H54 (cell line): ENCODE measurements around the gene MNAT1.

Experiments used
- DNase-seq: peaks from one replicate; pipeline ENCODE4 v3.0.0; 2011; ENCODE audit warnings: low spot score, mixed read lengths; ENCODE audit not compliant: insufficient read length
- FAIRE-seq: peaks from 3 replicates; lab custom pipeline; 2011; peaks lifted over from hg19 to GRCh38; lab: Jason Lieb, UNC
- POLR2A ChIP-seq: IDR thresholded peaks from 2 replicates; pipeline ENCODE4 v1.6.1; 2011; ENCODE audit warnings: low read depth, mild to moderate bottlenecking, low read length

The MNAT1 gene

GRCh38 chr14:60970146-60970545, 235.6 kb downstream of the MNAT1 start:
- no peak for DNase-seq
- TF ChIP-seq POLR2A: no peak
- FAIRE-seq: no peak

DNA sequence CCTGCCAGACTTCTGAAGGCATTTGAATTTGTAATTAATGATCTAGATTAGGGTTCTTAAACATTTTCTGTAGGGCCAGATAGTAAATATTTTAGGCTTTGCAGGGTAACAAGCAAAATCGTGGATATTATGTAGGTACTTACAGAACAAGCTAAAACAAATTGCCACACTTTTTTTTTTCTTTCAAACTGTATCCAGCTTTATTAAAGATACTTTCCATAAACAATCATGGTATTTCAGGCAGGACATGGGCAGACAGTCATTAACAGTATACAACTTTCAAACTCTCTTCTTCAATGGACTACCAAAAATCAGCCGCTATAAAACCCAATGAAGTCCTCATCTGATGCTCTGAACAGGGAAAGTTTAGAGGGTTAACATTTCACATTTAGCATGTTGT, 236.7 kb downstream of the MNAT1 start:
- FAIRE-seq (no peak), DNase-seq (no peak)
- TF ChIP-seq POLR2A: no peak

- DNase-seq (no peak), FAIRE-seq (no peak)
- TF ChIP-seq POLR2A: no peak
Measured at GRCh38 chr14:60972295-60972694, 237.7 kb downstream of the MNAT1 start.

- no peak for FAIRE-seq
- DNase-seq: no peak
- TF ChIP-seq POLR2A: no peak
Measured at GRCh38 chr14:60973070-60973469, 238.5 kb downstream of the MNAT1 start.

GRCh38 chr14:60974090-60974651, 239.6 kb downstream of the MNAT1 start:
- no peak for FAIRE-seq
- TF ChIP-seq POLR2A: no peak
- DNase-seq: no peak

GRCh38 chr14:60975551-60975950, 241.0 kb downstream of the MNAT1 start:
- DNase-seq (no peak), FAIRE-seq (no peak)
- no peak for TF ChIP-seq POLR2A

- no peak for DNase-seq
- no peak for FAIRE-seq
- TF ChIP-seq POLR2A: no peak
Measured at GRCh38 chr14:60977847-60978246, 243.3 kb downstream of the MNAT1 start.

DNA sequence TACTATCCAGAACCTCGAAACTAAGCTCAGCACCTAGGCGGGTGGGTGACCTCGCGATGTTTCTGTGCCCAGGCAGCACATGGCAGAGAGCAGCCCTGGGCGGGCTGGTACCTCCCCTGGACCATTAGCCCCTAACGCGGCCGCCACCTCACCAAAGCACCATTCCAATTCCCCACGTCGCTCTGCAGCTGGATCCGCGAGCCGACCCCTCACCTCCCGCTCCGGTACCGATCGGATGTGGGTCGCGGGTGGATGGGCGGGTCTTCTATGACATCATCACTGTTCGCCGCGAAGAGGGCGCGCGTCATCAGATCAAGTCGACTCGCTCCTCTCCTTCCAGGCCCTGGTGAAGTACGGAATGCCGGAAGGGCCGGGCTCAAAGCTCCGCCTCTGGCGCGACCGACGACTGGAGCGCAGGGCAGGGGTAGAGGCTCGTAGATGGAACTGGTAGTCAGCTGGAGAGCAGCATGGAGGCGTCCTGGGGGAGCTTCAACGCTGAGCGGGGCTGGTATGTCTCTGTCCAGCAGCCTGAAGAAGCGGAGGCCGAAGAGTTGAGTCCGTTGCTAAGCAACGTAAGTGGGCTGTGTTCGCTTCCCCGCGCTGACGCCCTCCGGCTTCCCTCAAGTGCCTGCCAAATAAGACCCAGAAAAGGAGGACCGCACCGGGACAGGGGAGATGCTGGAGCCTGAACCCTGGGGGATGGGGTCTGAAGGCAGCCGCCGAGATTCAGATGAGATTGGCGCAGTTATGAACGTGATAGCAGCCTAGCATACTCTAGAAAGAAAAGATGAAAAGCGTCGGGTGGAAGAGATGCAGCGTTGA, 246.5 kb downstream of the MNAT1 start, which contains the start of the genes SLC38A6 and TRMT5:
Gene SLC38A6, plus strand, starts transcription at position 435 of the 822 bp plus-strand sequence. Its CDS starts 33 bp downstream, at position 468.
Gene TRMT5, minus strand, starts transcription at position 269 of the 822 bp plus-strand sequence. Its CDS starts 106 bp downstream, at position 163.
- FAIRE-seq (peak; percentile 50), DNase-seq (peak; percentile 65)
- TF ChIP-seq POLR2A: peak; percentile 48; the same call in 1 of the 2 replicates

DNA sequence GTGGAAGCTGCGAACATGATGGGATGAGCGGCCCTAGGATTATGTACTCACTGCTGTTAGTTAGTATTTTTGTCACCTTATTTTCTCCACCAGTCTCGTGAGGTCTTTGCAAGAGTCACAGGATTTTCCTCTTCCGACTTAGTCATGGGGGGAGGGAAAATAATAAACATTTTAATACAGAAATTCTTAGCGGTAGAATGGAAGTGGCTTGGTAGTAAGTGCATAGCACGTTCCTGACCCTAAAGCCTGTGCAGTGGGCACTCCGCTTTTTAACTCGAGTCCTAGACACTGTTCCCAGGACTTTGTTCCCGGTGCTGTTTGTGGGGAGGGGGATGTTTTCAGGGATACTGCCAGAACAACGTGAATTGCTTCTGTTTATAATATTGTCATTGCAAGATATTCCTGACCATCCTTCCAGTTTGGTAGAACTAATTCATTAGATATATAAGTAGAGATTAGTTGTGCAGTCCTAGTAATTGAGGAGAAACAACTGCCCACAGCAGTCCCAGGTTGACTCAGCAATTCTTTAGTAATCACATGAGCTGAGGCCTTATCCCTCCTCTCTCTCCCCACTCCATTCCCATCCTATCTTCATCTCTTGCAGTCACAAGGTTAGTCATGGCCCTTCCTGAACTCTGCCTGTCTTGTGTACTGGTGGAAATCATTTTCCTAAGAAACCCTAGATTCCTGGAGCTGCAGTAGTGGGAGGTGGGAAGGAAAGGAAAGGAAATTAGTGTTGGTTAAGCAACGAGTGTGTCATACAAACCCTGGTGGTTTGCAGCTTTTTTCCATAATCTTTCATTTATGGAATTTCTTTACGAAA, 247.3 kb downstream of the MNAT1 start:
- TF ChIP-seq POLR2A: no peak
- FAIRE-seq: peak; percentile 97
- DNase-seq: peak; percentile 16

DNA sequence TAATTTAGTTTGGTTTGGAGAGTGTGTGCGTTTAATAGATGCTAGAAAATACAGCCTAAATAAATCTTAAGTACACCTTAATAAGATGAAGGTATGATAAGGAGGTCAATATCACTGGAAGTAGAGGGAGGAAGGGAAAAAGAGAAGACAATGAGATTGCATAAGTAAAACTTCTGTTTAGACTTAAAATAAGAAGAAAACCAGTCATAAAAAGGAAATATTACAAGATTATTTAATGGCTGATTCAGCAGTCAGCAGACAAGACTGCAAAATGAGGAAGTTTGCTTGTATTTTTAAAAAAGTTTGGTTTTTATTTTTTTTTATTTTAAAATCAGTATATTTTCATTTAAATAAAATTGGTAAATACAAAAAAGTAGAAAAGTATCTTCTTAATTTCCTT, 249.6 kb downstream of the MNAT1 start:
- FAIRE-seq (no peak), DNase-seq (no peak)
- no peak for TF ChIP-seq POLR2A

GRCh38 chr14:60986500-60986899, 251.9 kb downstream of the MNAT1 start:
- FAIRE-seq (no peak), DNase-seq (no peak)
- no peak for TF ChIP-seq POLR2A

- TF ChIP-seq POLR2A: no peak
- no peak for FAIRE-seq
- no peak for DNase-seq
Measured at GRCh38 chr14:60989599-60989998, 255.0 kb downstream of the MNAT1 start.

GRCh38 chr14:60998617-60999016, 264.1 kb downstream of the MNAT1 start:
- FAIRE-seq (no peak), DNase-seq (no peak)
- TF ChIP-seq POLR2A: no peak

DNA sequence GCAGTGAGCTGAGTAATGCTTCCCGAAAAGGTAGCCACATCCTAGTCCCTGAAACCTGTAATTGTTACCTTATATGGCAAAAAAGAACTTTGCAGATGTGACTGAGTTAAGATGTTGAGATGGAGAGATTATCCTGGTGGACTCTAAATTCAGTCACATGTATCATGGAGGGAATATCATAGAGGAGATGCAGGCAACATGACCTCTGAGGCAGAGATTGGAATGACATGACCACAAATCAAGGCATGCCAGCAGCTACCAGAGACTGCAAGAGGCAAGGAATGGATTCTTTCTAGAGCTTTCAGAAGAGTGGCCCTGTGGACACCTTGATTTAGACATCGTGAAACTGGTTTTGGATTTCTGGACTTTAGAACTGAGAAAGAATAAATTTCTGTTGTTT, 265.0 kb downstream of the MNAT1 start:
- DNase-seq: no peak
- TF ChIP-seq POLR2A: no peak
- FAIRE-seq: no peak
